GM18519 (cell line): Measurements from ENCODE around the gene CTR9.
A peak's percentile ranks its signal among the peaks of the same experiment; 100 is the strongest.

ENCODE experiments used
- ATAC-seq: cut with Tn5 transposase; IDR thresholded peaks from one replicate; pipeline ENCODE4 v1.9.1; 2021; ENCODE audit warnings: mild to moderate bottlenecking, moderate library complexity; ENCODE audit not compliant: unreplicated experiment, low FRiP score

The CTR9 gene

GRCh38 chr11:10750838-10751580 lies at the start of gene CTR9:
TSS of gene CTR9 (plus strand) at chr11:10751246. CDS start at chr11:10751413, 167 bp downstream.
- peak; percentile 72 for ATAC-seq

GRCh38 chr11:10701982-10702381 lies 49.1 kb upstream of the CTR9 start:
- no peak for ATAC-seq

- ATAC-seq: no peak
These were observed 42.9 kb upstream of the CTR9 start for GRCh38 chr11:10708131-10708530.

- no peak for ATAC-seq
These were observed 41.6 kb upstream of the CTR9 start for GRCh38 chr11:10709299-10710086.

GRCh38 chr11:10715571-10715970 lies 35.5 kb upstream of the CTR9 start:
- no peak for ATAC-seq

- no peak for ATAC-seq
These were observed 34.9 kb upstream of the CTR9 start for GRCh38 chr11:10716122-10716521.

GRCh38 chr11:10716543-10717259 lies 34.3 kb upstream of the CTR9 start:
- no peak for ATAC-seq

GRCh38 chr11:10719616-10720015 lies 31.4 kb upstream of the CTR9 start:
- ATAC-seq: no peak

GRCh38 chr11:10720881-10721376 lies 30.1 kb upstream of the CTR9 start:
- ATAC-seq: no peak

- no peak for ATAC-seq
These were observed 28.7 kb upstream of the CTR9 start for GRCh38 chr11:10722307-10722706.

- ATAC-seq: no peak
These were observed 25.7 kb upstream of the CTR9 start for GRCh38 chr11:10725114-10725906.

- ATAC-seq: no peak
These were observed 25.2 kb upstream of the CTR9 start for GRCh38 chr11:10725907-10726253.

GRCh38 chr11:10727146-10727851 lies 23.7 kb upstream of the CTR9 start:
- ATAC-seq: no peak

GRCh38 chr11:10728154-10728553 lies 22.9 kb upstream of the CTR9 start:
- ATAC-seq: no peak

GRCh38 chr11:10728789-10729472 lies 22.1 kb upstream of the CTR9 start:
- ATAC-seq: no peak

- no peak for ATAC-seq
These were observed 20.9 kb upstream of the CTR9 start for GRCh38 chr11:10730151-10730550.

- ATAC-seq: no peak
These were observed 19.9 kb upstream of the CTR9 start for GRCh38 chr11:10731064-10731680.
